NT2/D1 (cell line): ENCODE results near the gene TXNRD1.

ENCODE experiments used
- YY1 ChIP-seq: IDR thresholded peaks from 2 replicates; pipeline ENCODE4 v1.6.1; 2011; ENCODE audit not compliant: insufficient read length, insufficient read depth
- ZNF274 ChIP-seq: IDR thresholded peaks from 2 replicates; pipeline ENCODE4 v1.6.1; 2011; ENCODE audit warnings: mild to moderate bottlenecking, low read depth, low read length

GRCh38 chr12:104232609-104233280 lies 17.2 kb downstream of the TXNRD1 start:
- TF ChIP-seq YY1: no peak
- no peak for TF ChIP-seq ZNF274
